Testis (tissue), 2 donors: Measurements from ENCODE around the gene TEX51.

Experiments
- POLR2A ChIP-seq: fragments of 450-650 bp; IDR thresholded peaks from one replicate; pipeline ENCODE4 v1.6.1; 2017; ENCODE audit warnings: antibody characterized with exemption, mild to moderate bottlenecking, moderate library complexity
- TF ChIP-seq, protein P1 (sequence below), 3 experiments: fragments of 450-650 bp in 2 of 3; fragments of 200-600 bp in 1 of 3; sonication (generic) in 1 of 3; IDR thresholded peaks; one replicate each; pipeline ENCODE4 v1.5.1; 2016 to 2019; ENCODE audit warnings: antibody characterized with exemption in 3 of 3, mild to moderate bottlenecking in 2 of 3, moderate library complexity in 1 of 3

GRCh38 chr2:126933711-126934091 lies 35.0 kb downstream of the TEX51 start:
- TF ChIP-seq, protein P1, sequence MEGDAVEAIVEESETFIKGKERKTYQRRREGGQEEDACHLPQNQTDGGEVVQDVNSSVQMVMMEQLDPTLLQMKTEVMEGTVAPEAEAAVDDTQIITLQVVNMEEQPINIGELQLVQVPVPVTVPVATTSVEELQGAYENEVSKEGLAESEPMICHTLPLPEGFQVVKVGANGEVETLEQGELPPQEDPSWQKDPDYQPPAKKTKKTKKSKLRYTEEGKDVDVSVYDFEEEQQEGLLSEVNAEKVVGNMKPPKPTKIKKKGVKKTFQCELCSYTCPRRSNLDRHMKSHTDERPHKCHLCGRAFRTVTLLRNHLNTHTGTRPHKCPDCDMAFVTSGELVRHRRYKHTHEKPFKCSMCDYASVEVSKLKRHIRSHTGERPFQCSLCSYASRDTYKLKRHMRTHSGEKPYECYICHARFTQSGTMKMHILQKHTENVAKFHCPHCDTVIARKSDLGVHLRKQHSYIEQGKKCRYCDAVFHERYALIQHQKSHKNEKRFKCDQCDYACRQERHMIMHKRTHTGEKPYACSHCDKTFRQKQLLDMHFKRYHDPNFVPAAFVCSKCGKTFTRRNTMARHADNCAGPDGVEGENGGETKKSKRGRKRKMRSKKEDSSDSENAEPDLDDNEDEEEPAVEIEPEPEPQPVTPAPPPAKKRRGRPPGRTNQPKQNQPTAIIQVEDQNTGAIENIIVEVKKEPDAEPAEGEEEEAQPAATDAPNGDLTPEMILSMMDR (IDR thresholded peaks at IDR 0.05) = no peak
- TF ChIP-seq POLR2A = no peak
